ENCODE data around the gene CLPTM1L. TPM values are rescaled to one million over a fixed set of nuclear protein-coding genes. Genes with fewer than 3 reads are reported as not detected.

Gene CLPTM1L
- total RNA-seq, 2 donors from 2014 or later = 56.6 to 85.4 TPM

GRCh38 chr5:1348986-1349245 lies 4.0 kb upstream of the CLPTM1L start:
- no peak overlapping the region for H3K4me3 ChIP-seq
- peaks cover 0 to 15% of the 10 kb centered on the region in 2 donors for H3K4me1 ChIP-seq
- H3K27me3 ChIP-seq = no peaks in the 10 kb centered on the region
- H3K36me3 ChIP-seq = no peaks in the 10 kb centered on the region
- no peaks in the 10 kb centered on the region for H3K9me3 ChIP-seq
- no peak for DNase-seq (ENCODE audit: low spot score)
- H3K27ac ChIP-seq = no peak overlapping the region
- TF ChIP-seq, protein P1, sequence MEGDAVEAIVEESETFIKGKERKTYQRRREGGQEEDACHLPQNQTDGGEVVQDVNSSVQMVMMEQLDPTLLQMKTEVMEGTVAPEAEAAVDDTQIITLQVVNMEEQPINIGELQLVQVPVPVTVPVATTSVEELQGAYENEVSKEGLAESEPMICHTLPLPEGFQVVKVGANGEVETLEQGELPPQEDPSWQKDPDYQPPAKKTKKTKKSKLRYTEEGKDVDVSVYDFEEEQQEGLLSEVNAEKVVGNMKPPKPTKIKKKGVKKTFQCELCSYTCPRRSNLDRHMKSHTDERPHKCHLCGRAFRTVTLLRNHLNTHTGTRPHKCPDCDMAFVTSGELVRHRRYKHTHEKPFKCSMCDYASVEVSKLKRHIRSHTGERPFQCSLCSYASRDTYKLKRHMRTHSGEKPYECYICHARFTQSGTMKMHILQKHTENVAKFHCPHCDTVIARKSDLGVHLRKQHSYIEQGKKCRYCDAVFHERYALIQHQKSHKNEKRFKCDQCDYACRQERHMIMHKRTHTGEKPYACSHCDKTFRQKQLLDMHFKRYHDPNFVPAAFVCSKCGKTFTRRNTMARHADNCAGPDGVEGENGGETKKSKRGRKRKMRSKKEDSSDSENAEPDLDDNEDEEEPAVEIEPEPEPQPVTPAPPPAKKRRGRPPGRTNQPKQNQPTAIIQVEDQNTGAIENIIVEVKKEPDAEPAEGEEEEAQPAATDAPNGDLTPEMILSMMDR (IDR thresholded peaks at IDR 0.05) = no peak

DNA sequence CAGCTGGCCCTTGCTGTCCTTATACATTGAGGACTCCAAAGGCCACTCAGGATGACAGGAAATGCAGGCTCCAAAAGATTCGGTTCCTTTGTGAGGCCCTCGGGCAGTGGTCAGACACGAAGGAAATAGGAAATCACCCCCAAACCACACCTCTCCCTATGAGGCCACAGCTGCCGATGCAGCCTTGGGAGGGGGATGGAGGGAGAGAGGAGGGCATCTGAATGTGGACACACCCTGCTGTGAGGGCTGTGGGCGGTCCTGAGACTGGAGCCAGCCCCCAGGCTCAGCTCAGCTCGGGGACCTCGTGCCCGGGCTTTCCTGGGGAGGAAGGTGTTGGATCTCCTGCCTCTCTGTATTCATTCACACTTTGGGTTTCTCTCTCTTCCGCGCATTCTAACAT lies 2.7 kb upstream of the CLPTM1L start:
- no peaks in the 10 kb centered on the region for H3K36me3 ChIP-seq
- H3K4me1 ChIP-seq = peaks cover 0 to 25% of the 10 kb centered on the region in 2 donors
- no peak overlapping the region for H3K4me3 ChIP-seq
- DNase-seq (ENCODE audit: low spot score) = no peak
- no peak overlapping the region for H3K27ac ChIP-seq
- H3K27me3 ChIP-seq = no peaks in the 10 kb centered on the region
- H3K9me3 ChIP-seq = no peaks in the 10 kb centered on the region
- TF ChIP-seq, protein P1 (IDR thresholded peaks at IDR 0.05) = no peak

DNA sequence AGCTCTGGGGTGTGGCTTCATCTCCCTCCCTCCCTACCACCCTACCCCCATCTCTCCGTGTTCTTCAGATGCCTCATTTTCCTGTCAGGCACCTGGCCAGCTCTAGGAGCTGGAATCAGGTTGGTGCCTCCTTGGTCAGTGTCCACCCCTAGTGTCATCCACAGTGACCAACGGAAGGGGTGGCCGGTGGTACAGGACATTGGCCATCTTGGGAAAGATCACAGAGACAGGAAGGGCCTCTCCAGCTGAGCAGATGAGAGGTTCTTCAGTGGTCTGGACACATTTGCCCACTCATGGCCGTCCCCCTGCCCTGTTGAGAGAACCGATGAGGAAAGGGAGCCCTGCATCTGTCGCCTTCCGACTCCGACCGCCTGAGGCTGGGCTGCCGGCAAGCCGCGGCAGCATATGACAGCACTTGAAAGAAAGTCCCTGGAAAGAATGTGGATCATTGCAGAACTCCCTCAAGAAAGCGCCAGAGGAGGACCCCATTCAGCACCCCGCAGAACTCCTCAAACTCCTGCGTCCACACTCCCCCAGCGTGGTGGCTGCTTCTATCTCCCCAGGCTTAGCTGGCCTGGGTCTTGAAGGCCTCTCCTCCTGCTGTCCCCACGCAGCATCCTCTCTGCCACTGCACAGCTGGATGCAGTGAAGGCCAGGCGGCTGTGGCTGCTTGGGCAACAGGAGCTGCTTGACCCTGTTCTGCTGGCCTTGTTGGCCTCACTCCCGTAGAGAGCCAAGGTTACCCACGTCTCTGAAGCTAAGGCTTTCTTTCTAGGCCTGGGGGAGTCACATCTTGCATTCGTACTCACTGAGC lies 1.9 kb upstream of the CLPTM1L start:
- H3K27ac ChIP-seq = no peak overlapping the region
- H3K36me3 ChIP-seq = peaks cover 6% of the 10 kb centered on the region
- no peak overlapping the region for H3K4me3 ChIP-seq
- H3K27me3 ChIP-seq = no peaks in the 10 kb centered on the region
- H3K9me3 ChIP-seq = no peaks in the 10 kb centered on the region
- TF ChIP-seq, protein P1 (IDR thresholded peaks at IDR 0.05) = no peak
- no peak for DNase-seq (ENCODE audit: low spot score)
- H3K4me1 ChIP-seq = peaks cover 0 to 25% of the 10 kb centered on the region in 2 donors

DNA sequence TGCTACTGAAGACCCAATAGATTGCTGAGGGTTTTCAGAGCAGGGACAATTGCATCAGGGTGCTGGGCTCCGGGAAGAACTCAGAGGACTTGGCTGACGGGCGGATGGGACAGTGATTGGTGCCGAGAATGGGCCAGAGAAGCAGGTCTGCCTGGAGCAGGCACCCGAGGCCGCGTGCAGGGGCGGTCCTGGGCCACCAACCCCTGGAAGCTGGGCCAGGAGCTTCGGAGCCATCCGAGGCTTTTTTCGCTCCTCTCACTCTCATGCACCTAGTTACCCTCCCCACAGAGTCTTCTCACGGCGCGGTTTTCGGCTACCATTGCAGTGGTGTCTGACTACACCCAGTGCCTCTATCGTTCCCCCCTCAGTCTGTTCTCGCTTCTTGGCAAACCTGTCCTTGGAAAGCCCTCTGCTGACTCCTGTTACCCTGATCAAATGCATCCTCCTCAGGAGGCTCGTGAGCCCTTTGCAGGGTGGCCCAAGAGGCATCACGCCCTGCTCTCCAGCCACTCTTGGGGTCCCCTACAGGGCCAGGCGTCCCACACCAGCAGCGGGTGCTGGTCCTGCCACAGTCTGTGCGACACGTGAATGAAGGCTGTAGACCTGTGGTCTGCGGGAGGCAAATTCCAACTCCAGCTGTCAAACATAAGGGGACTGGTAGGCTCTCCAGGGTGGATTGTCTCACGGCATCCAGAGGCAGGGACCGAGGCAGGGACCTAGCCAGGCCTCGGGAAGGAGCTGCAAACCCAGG lies 1.2 kb upstream of the CLPTM1L start:
- Histone ChIP-seq H3K9me3 (no peaks in the 10 kb centered on the region), H3K27me3 (no peaks in the 10 kb centered on the region), H3K36me3 (peaks cover 14% of the 10 kb centered on the region), H3K4me1 (peaks cover 0 to 25% of the 10 kb centered on the region in 2 donors), H3K4me3 (peak overlapping the region; percentile 89 to 95), H3K27ac (peak overlapping the region; percentile 90 to 92)
- no peak for DNase-seq (ENCODE audit: low spot score)
- TF ChIP-seq, protein P1 (IDR thresholded peaks at IDR 0.05) = no peak

GRCh38 chr5:1343931-1344901 lies 683 bp downstream of the CLPTM1L start:
- Histone ChIP-seq H3K27me3 (no peaks in the 10 kb centered on the region), H3K27ac (peak overlapping the region; percentile 23 to 53), H3K4me1 (peaks cover 0 to 25% of the 10 kb centered on the region in 2 donors), H3K36me3 (peaks cover 30% of the 10 kb centered on the region), H3K4me3 (peak overlapping the region; percentile 89 to 96), H3K9me3 (no peaks in the 10 kb centered on the region)
- TF ChIP-seq, protein P1 (IDR thresholded peaks at IDR 0.05) = no peak
- no peak for DNase-seq (ENCODE audit: low spot score)
